ENCODE measurements around the gene ALDOB. TPM values are rescaled to one million over a fixed set of nuclear protein-coding genes. Genes with fewer than 3 reads are reported as not detected.

ALDOB gene
- total RNA-seq, 2 donors from 2014 or later: not detected

- Histone ChIP-seq H3K4me3 (no peak overlapping the region), H3K27me3 (replicated peaks; ENCODE audit: insufficient read depth) (no peaks in the 10 kb centered on the region), H3K4me1 (ENCODE audit: control insufficient read depth in 1 of 2, low read depth in 2 of 2) (no peaks in the 10 kb centered on the region), H3K9me3 (no peaks in the 10 kb centered on the region), H3K36me3 (no peaks in the 10 kb centered on the region), H3K27ac (no peak overlapping the region)
- DNase-seq (ENCODE audit: low spot score): no peak
- no peak for ATAC-seq (ENCODE audit: insufficient number of reproducible peaks, low FRiP score, low read depth)
- TF ChIP-seq CTCF (IDR thresholded peaks at IDR 0.05): no peak
These were observed 2.9 kb upstream of the ALDOB start for GRCh38 chr9:101438523-101438922.

GRCh38 chr9:101437806-101438232 is 2.2 kb upstream of the ALDOB start:
- ATAC-seq (ENCODE audit: insufficient number of reproducible peaks, low FRiP score, low read depth) (no peak), DNase-seq (ENCODE audit: low spot score) (no peak)

GRCh38 chr9:101434998-101435397 is 576 bp downstream of the ALDOB start:
- no peak for TF ChIP-seq CTCF (IDR thresholded peaks at IDR 0.05)
- Histone ChIP-seq H3K27me3 (replicated peaks; ENCODE audit: insufficient read depth) (no peaks in the 10 kb centered on the region), H3K36me3 (no peaks in the 10 kb centered on the region), H3K4me3 (no peak overlapping the region), H3K27ac (no peak overlapping the region), H3K9me3 (no peaks in the 10 kb centered on the region), H3K4me1 (ENCODE audit: control insufficient read depth in 1 of 2, low read depth in 2 of 2) (no peaks in the 10 kb centered on the region)
- ATAC-seq (ENCODE audit: insufficient number of reproducible peaks, low FRiP score, low read depth) (no peak), DNase-seq (ENCODE audit: low spot score) (no peak)

More at GRCh38 chr9:101437806-101438232, 2.2 kb upstream of the ALDOB start:
- H3K4me3 ChIP-seq: no peak overlapping the region
- no peaks in the 10 kb centered on the region for H3K9me3 ChIP-seq
- no peak for TF ChIP-seq CTCF (IDR thresholded peaks at IDR 0.05)
- H3K27ac ChIP-seq: no peak overlapping the region
- no peaks in the 10 kb centered on the region for H3K27me3 ChIP-seq (replicated peaks; ENCODE audit: insufficient read depth)
- no peaks in the 10 kb centered on the region for H3K36me3 ChIP-seq
- H3K4me1 ChIP-seq (ENCODE audit: control insufficient read depth in 1 of 2, low read depth in 2 of 2): no peaks in the 10 kb centered on the region

GRCh38 chr9:101433229-101433628 is 2.3 kb downstream of the ALDOB start:
- no peaks in the 10 kb centered on the region for H3K36me3 ChIP-seq

GRCh38 chr9:101432740-101433139 is 2.8 kb downstream of the ALDOB start:
- no peaks in the 10 kb centered on the region for H3K27me3 ChIP-seq (replicated peaks; ENCODE audit: insufficient read depth)
- DNase-seq (ENCODE audit: low spot score) (no peak), ATAC-seq (ENCODE audit: insufficient number of reproducible peaks, low FRiP score, low read depth) (no peak)
- H3K27ac ChIP-seq: no peak overlapping the region
- no peaks in the 10 kb centered on the region for H3K4me1 ChIP-seq (ENCODE audit: control insufficient read depth in 1 of 2, low read depth in 2 of 2)
- H3K4me3 ChIP-seq: no peak overlapping the region
- no peaks in the 10 kb centered on the region for H3K9me3 ChIP-seq
- no peaks in the 10 kb centered on the region for H3K36me3 ChIP-seq
- TF ChIP-seq CTCF (IDR thresholded peaks at IDR 0.05): no peak

More at GRCh38 chr9:101433229-101433628, 2.3 kb downstream of the ALDOB start:
- no peak for TF ChIP-seq CTCF (IDR thresholded peaks at IDR 0.05)
- no peak overlapping the region for H3K27ac ChIP-seq
- no peak for DNase-seq (ENCODE audit: low spot score)
- no peak overlapping the region for H3K4me3 ChIP-seq
- H3K9me3 ChIP-seq: no peaks in the 10 kb centered on the region
- no peak for ATAC-seq (ENCODE audit: insufficient number of reproducible peaks, low FRiP score, low read depth)
- no peaks in the 10 kb centered on the region for H3K27me3 ChIP-seq (replicated peaks; ENCODE audit: insufficient read depth)
- H3K4me1 ChIP-seq (ENCODE audit: control insufficient read depth in 1 of 2, low read depth in 2 of 2): no peaks in the 10 kb centered on the region

All from thoracic aorta (tissue), 2 donors.